ENCODE results near the gene TNRC6C.

GRCh38 chr17:78129351-78130089, 171.0 kb downstream of the TNRC6C start:
- no peak for TF ChIP-seq CTCF (IDR thresholded peaks at IDR 0.05; ENCODE audit: insufficient read depth, low read length, poor library complexity, severe bottlenecking)
- TF ChIP-seq EZH2phosphoT487 (conservative IDR thresholded peaks at IDR 0.05; ENCODE audit: low read length), result no peak

Measured in SU-DHL-6 (cell line).